GM13976 (cell line): ENCODE data around the gene UBE2I.

Experiments
- DNase-seq: peaks from one replicate; pipeline ENCODE4 v3.0.0; 2012; ENCODE audit warnings: low spot score
- CTCF ChIP-seq: IDR thresholded peaks from 2 replicates; pipeline ENCODE4 v1.5.1; 2012; ENCODE audit warnings: borderline replicate concordance, mild to moderate bottlenecking; ENCODE audit not compliant: insufficient read depth; ENCODE audit errors: extremely low read depth, missing control alignments, control extremely low read depth
- in situ Hi-C: fragments of 300-500 bp; cut with MboI; formaldehyde crosslinking; loops from one replicate; pipeline ENCODE4 v1.12.0; 2022; ENCODE audit warnings: low sequenced_read_pairs, mixed read lengths, inconsistent platforms; ENCODE audit not compliant: unreplicated experiment

UBE2I gene

GRCh38 chr16:1333854-1334700, 24.6 kb downstream of the UBE2I start:
- in situ Hi-C loops, result no loop called here
- no peak for TF ChIP-seq CTCF
- DNase-seq, result no peak

GRCh38 chr16:1334739-1335138, 25.3 kb downstream of the UBE2I start:
- in situ Hi-C loops, result no loop called here
- DNase-seq, result no peak
- TF ChIP-seq CTCF, result no peak

GRCh38 chr16:1335211-1335971, 26.0 kb downstream of the UBE2I start:
- DNase-seq, result no peak
- no peak for TF ChIP-seq CTCF
- in situ Hi-C loops, result no loop called here

- DNase-seq, result no peak
- no peak for TF ChIP-seq CTCF
- in situ Hi-C loops, result no loop called here
These were observed 26.6 kb downstream of the UBE2I start for GRCh38 chr16:1335996-1336395.

- TF ChIP-seq CTCF, result no peak
- DNase-seq, result no peak
- in situ Hi-C loops, result no loop called here
These were observed 27.2 kb downstream of the UBE2I start for GRCh38 chr16:1336619-1337018.

GRCh38 chr16:1337486-1337885, 28.1 kb downstream of the UBE2I start:
- in situ Hi-C loops, result no loop called here
- DNase-seq, result no peak
- TF ChIP-seq CTCF, result no peak
